ENCODE measurements around the gene OTOP3.
"Not testable (repeated sequence)": the region's sequence is repeated elsewhere in the genome, so short reads cannot be mapped to it uniquely, and the experiment has no call there.

Gene OTOP3

GRCh38 chr17:74959826-74960515 lies 24.3 kb downstream of the OTOP3 start:
- no peak for DNase-seq (ENCODE audit: low read depth in 2 of 2, low spot score in 1 of 2)

- no peak for DNase-seq (ENCODE audit: low read depth in 2 of 2, low spot score in 1 of 2)
These were observed 25.1 kb downstream of the OTOP3 start for GRCh38 chr17:74960570-74961342.

GRCh38 chr17:74961657-74962350 lies 26.1 kb downstream of the OTOP3 start:
- peak; percentile 71 to 76 for DNase-seq (ENCODE audit: low read depth in 2 of 2, low spot score in 1 of 2)

- DNase-seq (ENCODE audit: low read depth in 2 of 2, low spot score in 1 of 2): no peak
These were observed 27.1 kb downstream of the OTOP3 start for GRCh38 chr17:74962622-74963394.

- no peak for DNase-seq (ENCODE audit: low read depth in 2 of 2, low spot score in 1 of 2)
These were observed 28.0 kb downstream of the OTOP3 start for GRCh38 chr17:74963656-74964055.

- no peak for DNase-seq (ENCODE audit: low read depth in 2 of 2, low spot score in 1 of 2)
These were observed 28.6 kb downstream of the OTOP3 start for GRCh38 chr17:74964246-74964761.

GRCh38 chr17:74964988-74965622 lies 29.4 kb downstream of the OTOP3 start:
- no peak for DNase-seq (ENCODE audit: low read depth in 2 of 2, low spot score in 1 of 2)

- DNase-seq (ENCODE audit: low read depth in 2 of 2, low spot score in 1 of 2): no peak
These were observed 32.7 kb downstream of the OTOP3 start for GRCh38 chr17:74968361-74968780.

- DNase-seq (ENCODE audit: low read depth in 2 of 2, low spot score in 1 of 2): not testable (repeated sequence)
These were observed 33.8 kb downstream of the OTOP3 start for GRCh38 chr17:74969501-74969900.

- no peak for DNase-seq (ENCODE audit: low read depth in 2 of 2, low spot score in 1 of 2)
These were observed 34.7 kb downstream of the OTOP3 start for GRCh38 chr17:74970395-74970794.

- no peak for DNase-seq (ENCODE audit: low read depth in 2 of 2, low spot score in 1 of 2)
These were observed 35.6 kb downstream of the OTOP3 start for GRCh38 chr17:74971069-74971841.

- DNase-seq (ENCODE audit: low read depth in 2 of 2, low spot score in 1 of 2): no peak
These were observed 36.1 kb downstream of the OTOP3 start for GRCh38 chr17:74971842-74972106.

- peak; percentile 49 to 67 for DNase-seq (ENCODE audit: low read depth in 2 of 2, low spot score in 1 of 2)
These were observed 36.6 kb downstream of the OTOP3 start, which contains the start of gene HID1 for GRCh38 chr17:74972107-74972972. TSS of gene HID1 (minus strand) at chr17:74972759. CDS start at chr17:74972656, 103 bp downstream.

- no peak for DNase-seq (ENCODE audit: low read depth in 2 of 2, low spot score in 1 of 2)
These were observed 37.3 kb downstream of the OTOP3 start for GRCh38 chr17:74972973-74973328.

GRCh38 chr17:74975943-74976342 lies 40.2 kb downstream of the OTOP3 start:
- no peak for DNase-seq (ENCODE audit: low read depth in 2 of 2, low spot score in 1 of 2)

- DNase-seq (ENCODE audit: low read depth in 2 of 2, low spot score in 1 of 2): no peak
These were observed 42.1 kb downstream of the OTOP3 start for GRCh38 chr17:74977802-74978201.

- no peak for DNase-seq (ENCODE audit: low read depth in 2 of 2, low spot score in 1 of 2)
These were observed 42.5 kb downstream of the OTOP3 start for GRCh38 chr17:74978240-74978639.

- no peak for DNase-seq (ENCODE audit: low read depth in 2 of 2, low spot score in 1 of 2)
These were observed 43.9 kb downstream of the OTOP3 start for GRCh38 chr17:74979408-74980146.
